Heart right ventricle (tissue), 16 donors: ENCODE measurements around the gene PLEKHG3. TPM values are rescaled to one million over a fixed set of nuclear protein-coding genes. Genes with fewer than 3 reads are reported as not detected.
A peak's percentile ranks its signal among the peaks of the same experiment; 100 is the strongest.

Source experiments
- ATAC-seq, 8 donors: fragments of 200-7000 bp; cut with Tn5 transposase; one replicate each; pipeline ENCODE4 v1.9.1; 2020; ENCODE audit warnings: mild to moderate bottlenecking in 8 of 8, moderate library complexity in 8 of 8, moderate number of reproducible peaks in 1 of 8
- DNase-seq, 2 donors: peaks; one replicate each; pipeline ENCODE4 v3.0.0-alpha.2; 2020
- H3K27ac ChIP-seq, 10 donors: fragments of 200-600 bp; sonication (generic) in 2 of 10; one replicate each; pipeline versions ENCODE4 v1.5.0 to v1.8.0; 2020 to 2022; ENCODE audit warnings: mild to moderate bottlenecking in 3 of 10
- H3K27me3 ChIP-seq, 7 donors: fragments of 200-600 bp; one replicate each; pipeline ENCODE4 v1.8.0; 2021 to 2022; ENCODE audit warnings: mild to moderate bottlenecking in 2 of 7
- H3K36me3 ChIP-seq, 9 donors: fragments of 200-600 bp; sonication (generic) in 1 of 9; one replicate each; pipeline versions ENCODE4 v1.5.0 to v1.8.0; 2020 to 2022; ENCODE audit warnings: mild to moderate bottlenecking in 2 of 9
- H3K4me1 ChIP-seq, 9 donors: fragments of 200-600 bp; sonication (generic) in 1 of 9; one replicate each; pipeline versions ENCODE4 v1.5.0 to v1.8.0; 2020 to 2022; ENCODE audit warnings: mild to moderate bottlenecking in 4 of 9
- H3K4me3 ChIP-seq, 10 donors: fragments of 200-600 bp; sonication (generic) in 2 of 10; one replicate each; pipeline versions ENCODE4 v1.5.0 to v1.8.0; 2020 to 2022; ENCODE audit warnings: mild to moderate bottlenecking in 7 of 10, moderate library complexity in 2 of 10
- H3K9me3 ChIP-seq, 11 donors: fragments of 200-600 bp in 10 of 11; sonication (generic) in 2 of 11; one replicate each; pipeline versions ENCODE4 v1.5.0 to v1.8.0; 2013 to 2022; ENCODE audit warnings: mild to moderate bottlenecking in 2 of 11, control low read depth in 1 of 11, moderate library complexity in 1 of 11
- CTCF ChIP-seq, 9 donors: fragments of 200-600 bp; sonication (generic) in 2 of 9; IDR thresholded peaks; one replicate each; pipeline versions ENCODE4 v1.5.0 to v1.8.0; 2021 to 2022; ENCODE audit warnings: antibody characterized with exemption in 9 of 9, mild to moderate bottlenecking in 5 of 9, moderate library complexity in 1 of 9
- WGBS, 2 donors: extraction: QIAGEN DNeasy Blood & Tissue Kit; methylation state at CpG; one replicate each; pipeline ENCODE4 v1.1.7; 2013; ENCODE audit warnings: inconsistent platforms in 1 of 2; 5-methylcytosine and 5-hydroxymethylcytosine counted together
- intact Hi-C, 10 donors: fragments of 100-400 bp; cut with DNase I; formaldehyde crosslinking; loops; one replicate each; pipeline versions ENCODE4 v1.11.1 to v1.14.2; 2022
- polyA plus RNA-seq, 2 donors: library from polyadenylated mRNA; stranded (reverse); fragments of 200-250 nt; gene quantifications; one replicate each; pipeline ENCODE4 v1.2.3, GENCODE V29; 2013
- total RNA-seq, 10 donors: library from RNA; stranded (reverse); fragmentation: NEBNext Ultra II Directional in 3 of 10; extraction: Animal tissue kit (Norgen Biotek cat#: 25700) in 3 of 10; gene quantifications; one replicate each; pipeline versions ENCODE4 v1.2.1 to v1.2.4, GENCODE V29; 2021 to 2023
- donor health status: Arrhythmogenic right ventricular cardiomyopathy.
- donor health status: ischemic (EF 13 %, LVEDD 7.1; RV severe dilation, severe dysfunction).
- donor health status: healthy with polysubstance abuse.
- donor health status: DM: no; HTN: yes; CAD: no.
- donor health status: DM: no; HTN: no; CAD: no.
- donor health status: ischemic (EF 25% LVEDD 6.9; RV normal size, moderate dysfunction).
- donor health status: ischemic (EF 25% LVEDD 5.7; RV mildly dilated, moderate dysfunction).
- donor health status: healthy.
- donor health status: DM: yes; HTN: yes; CAD: no.
- donor health status: Ischemic cardiomyopathy.
- donor health status: ischemic (EF 35%, LVEDD 5.7; RV mildly dilated, moderate dysfunction).
- donor health status: nonischemic (EF 11% LVEDD 7.7; RV severe dilation, severe dysfunction).
- donor health status: DM: yes; HTN: yes; CAD: no.
- donor health status: PGD.
- donor health status: ischemic (EF 29% LVEDD 5.4; RV normal size, mild dysfunction).
- donor health status: nonischemic (EF 23%, LVEDD 6.1; RV moderate dilation, normal function).

The PLEKHG3 gene
- total and polyA plus RNA-seq, 12 donors: 5.0 to 25.5 (median 15.4) TPM

GRCh38 chr14:64701660-64702059 is 2.6 kb upstream of the PLEKHG3 start:
- Histone ChIP-seq H3K27me3 (peaks cover 0 to 35% (median 4%) of the 10 kb centered on the region in 7 donors), H3K36me3 (no peaks in the 10 kb centered on the region), H3K4me1 (peaks cover 0 to 66% (median 23%) of the 10 kb centered on the region in 9 donors), H3K27ac (no peak overlapping the region), H3K9me3 (no peaks in the 10 kb centered on the region), H3K4me3 (no peak overlapping the region)
- DNase-seq (no peak), ATAC-seq (no peak)
- no peak for TF ChIP-seq CTCF (IDR thresholded peaks at IDR 0.05)
- intact Hi-C loops: no loop called here
- WGBS, 2 donors: 52 to 67% methylated on average over 1 of the region's 1 CpG

DNA sequence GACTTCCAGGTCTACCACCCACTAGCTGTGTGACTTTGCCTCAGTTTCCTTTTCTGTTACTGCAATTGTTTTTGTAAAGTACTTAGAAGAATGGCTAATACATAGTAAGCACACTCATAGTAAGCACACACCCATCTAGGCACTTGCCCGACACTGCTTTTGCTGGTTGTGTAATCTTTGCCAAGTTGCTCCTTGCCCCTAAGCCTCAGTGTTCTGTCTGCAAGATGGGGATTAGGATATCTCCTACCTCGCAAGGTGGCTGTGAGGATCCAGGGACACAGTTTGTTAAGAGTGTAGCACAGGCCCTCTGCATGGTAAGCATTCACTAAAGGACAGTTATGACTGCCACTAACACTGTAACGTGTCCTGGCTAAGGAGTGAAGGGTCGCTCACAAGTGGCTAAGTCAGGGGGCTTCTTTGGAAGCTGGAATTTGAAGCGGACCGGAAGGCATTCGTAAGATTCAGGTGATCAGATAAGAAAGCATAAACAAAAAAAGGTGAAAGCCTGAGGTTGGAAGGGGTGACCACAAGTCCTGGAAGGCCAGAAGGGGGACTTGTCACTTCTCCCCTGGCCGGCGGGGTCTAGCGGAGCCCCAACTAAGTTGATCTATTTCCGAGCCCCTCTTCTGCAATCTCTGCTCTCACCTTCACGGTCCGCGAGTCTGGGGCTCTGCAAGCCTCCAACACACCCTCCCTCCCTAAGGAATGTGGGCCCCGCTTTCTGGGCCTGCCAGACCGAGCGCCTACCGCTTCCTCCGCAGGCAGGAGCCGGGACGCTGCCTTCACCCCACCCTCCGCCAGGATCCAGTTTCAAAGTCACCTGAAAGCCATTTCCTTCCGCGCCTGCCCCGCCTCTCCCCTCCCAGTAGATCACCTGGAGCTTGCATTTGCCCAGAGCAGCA is 1.5 kb upstream of the PLEKHG3 start:
- ATAC-seq (no peak), DNase-seq (peak in 1 of 2 donors; percentile 20)
- Histone ChIP-seq H3K36me3 (no peaks in the 10 kb centered on the region), H3K9me3 (no peaks in the 10 kb centered on the region), H3K27me3 (peaks cover 0 to 35% (median 4%) of the 10 kb centered on the region in 7 donors), H3K4me1 (peaks cover 0 to 71% (median 34%) of the 10 kb centered on the region in 9 donors), H3K27ac (peak overlapping the region in 3 of 10 donors; percentile 83 to 90 (median 86)), H3K4me3 (peak overlapping the region in 2 of 10 donors; percentile 84 to 88)
- 78 to 82% methylated on average over 25 of the region's 25 CpGs for WGBS, 2 donors
- TF ChIP-seq CTCF (IDR thresholded peaks at IDR 0.05): no peak
- intact Hi-C loops: no loop called here

- DNase-seq (no peak), ATAC-seq (peak in 2 of 8 donors; percentile 0 to 1)
- Histone ChIP-seq H3K4me1 (peaks cover 5 to 71% (median 42%) of the 10 kb centered on the region in 9 donors), H3K36me3 (no peaks in the 10 kb centered on the region), H3K9me3 (no peaks in the 10 kb centered on the region), H3K4me3 (peak overlapping the region; percentile 63 to 89 (median 84)), H3K27me3 (peaks cover 0 to 35% (median 4%) of the 10 kb centered on the region in 7 donors), H3K27ac (peak overlapping the region in 9 of 10 donors; percentile 76 to 90 (median 83))
- 29 to 31% methylated on average over 26 of the region's 26 CpGs for WGBS, 2 donors
- intact Hi-C loops: no loop called here
- TF ChIP-seq CTCF (IDR thresholded peaks at IDR 0.05): no peak
Measured at GRCh38 chr14:64703395-64704142, 655 bp upstream of the PLEKHG3 start.

DNA sequence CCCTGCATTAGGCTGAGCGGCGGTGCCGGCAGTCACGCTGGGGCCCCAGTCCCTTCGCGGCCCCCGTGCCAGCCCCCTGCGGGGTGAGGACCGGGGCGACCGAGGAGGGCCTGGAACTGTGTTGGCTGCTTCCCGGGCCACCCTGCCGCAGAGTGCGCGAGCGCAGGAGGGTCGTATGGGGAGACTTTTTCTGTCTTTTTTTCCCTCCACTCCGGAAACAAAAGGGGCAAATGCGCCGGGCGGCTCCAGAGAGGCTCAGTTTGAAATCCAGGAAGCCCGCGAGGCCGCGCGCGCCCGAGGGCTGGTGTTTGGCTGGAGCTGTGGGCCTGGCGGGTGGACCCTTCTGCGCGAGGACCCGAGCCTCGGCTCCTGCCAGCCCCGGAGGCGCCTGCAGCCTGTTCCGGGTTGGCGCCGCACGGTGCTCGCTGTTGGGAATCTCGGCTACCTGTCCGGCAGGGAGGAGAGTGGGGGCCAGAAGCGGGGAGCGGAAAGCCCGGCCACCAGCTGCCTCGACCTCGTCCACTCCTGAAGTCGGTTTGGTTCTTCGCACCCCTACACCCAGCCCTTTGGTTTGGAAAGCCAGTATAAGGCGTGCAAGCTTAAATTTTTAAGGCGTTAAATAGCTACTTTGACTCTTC is 638 bp downstream of the PLEKHG3 start:
- peak overlapping the region; percentile 63 to 89 (median 84) for H3K4me3 ChIP-seq
- TF ChIP-seq CTCF (IDR thresholded peaks at IDR 0.05): no peak
- H3K4me1 ChIP-seq: peaks cover 10 to 74% (median 54%) of the 10 kb centered on the region in 9 donors
- intact Hi-C loops: loop anchor here in 1 of 10 donors (5.0 kb wide), 1 partner anchor 57 kb away; no protein-coding TSS in a partner anchor
- H3K36me3 ChIP-seq: no peaks in the 10 kb centered on the region
- peak overlapping the region; percentile 37 to 90 (median 83) for H3K27ac ChIP-seq
- peak in 1 of 2 donors; percentile 49 for DNase-seq
- peaks cover 0 to 35% (median 4%) of the 10 kb centered on the region in 7 donors for H3K27me3 ChIP-seq
- no peaks in the 10 kb centered on the region for H3K9me3 ChIP-seq
- WGBS, 2 donors: 3 to 6% methylated on average over 51 of the region's 51 CpGs
- peak; percentile 17 to 54 (median 28) for ATAC-seq
